Pons (tissue), 1 donor: ENCODE data around the gene SGMS1.
"Not testable (repeated sequence)": the region's sequence is repeated elsewhere in the genome, so short reads cannot be mapped to it uniquely, and the experiment has no call there.

Experiments used
- DNase-seq: peaks from one replicate; pipeline ENCODE4 v3.0.0-alpha.2; 2016; ENCODE audit warnings: low spot score

The SGMS1 gene

GRCh38 chr10:50623663-50624412 lies at the start of gene SGMS1:
Gene SGMS1 (minus strand): TSS chr10:50623956. CDS start chr10:50344114, 279,842 bp downstream.
- no peak for DNase-seq

GRCh38 chr10:50672152-50672551 lies 48.4 kb upstream of the SGMS1 start:
- not testable (repeated sequence) for DNase-seq

- DNase-seq: not testable (repeated sequence)
Observed at GRCh38 chr10:50671645-50672044, 47.9 kb upstream of the SGMS1 start.

GRCh38 chr10:50669957-50670356 lies 46.2 kb upstream of the SGMS1 start:
- not testable (repeated sequence) for DNase-seq

- not testable (repeated sequence) for DNase-seq
Observed at GRCh38 chr10:50667353-50667752, 43.6 kb upstream of the SGMS1 start.

GRCh38 chr10:50662420-50662819 lies 38.7 kb upstream of the SGMS1 start:
- DNase-seq: not testable (repeated sequence)

- DNase-seq: not testable (repeated sequence)
Observed at GRCh38 chr10:50661563-50661962, 37.8 kb upstream of the SGMS1 start.

- not testable (repeated sequence) for DNase-seq
Observed at GRCh38 chr10:50659865-50660730, 36.3 kb upstream of the SGMS1 start.

GRCh38 chr10:50659016-50659864 lies 35.5 kb upstream of the SGMS1 start:
- not testable (repeated sequence) for DNase-seq

- no peak for DNase-seq
Observed at GRCh38 chr10:50658165-50658564, 34.4 kb upstream of the SGMS1 start.

GRCh38 chr10:50653758-50654157 lies 30.0 kb upstream of the SGMS1 start:
- peak; percentile 31 for DNase-seq

- DNase-seq: peak; percentile 59
Observed at GRCh38 chr10:50653142-50653541, 29.4 kb upstream of the SGMS1 start.

GRCh38 chr10:50651808-50652207 lies 28.1 kb upstream of the SGMS1 start:
- DNase-seq: peak; percentile 15

- no peak for DNase-seq
Observed at GRCh38 chr10:50650481-50650880, 26.7 kb upstream of the SGMS1 start.

GRCh38 chr10:50648935-50649227 lies 25.1 kb upstream of the SGMS1 start:
- DNase-seq: no peak

GRCh38 chr10:50648089-50648934 lies 24.6 kb upstream of the SGMS1 start:
- no peak for DNase-seq

- DNase-seq: not testable (repeated sequence)
Observed at GRCh38 chr10:50647350-50647749, 23.6 kb upstream of the SGMS1 start.

- no peak for DNase-seq
Observed at GRCh38 chr10:50645236-50645635, 21.5 kb upstream of the SGMS1 start.

GRCh38 chr10:50641626-50642025 lies 17.9 kb upstream of the SGMS1 start:
- DNase-seq: no peak

- DNase-seq: no peak
Observed at GRCh38 chr10:50640238-50640637, 16.5 kb upstream of the SGMS1 start.
